NOMO-1 treated with DMSO at 0.1 percent for 48 hours (cell line): ENCODE data around the gene C17orf78.
"Not testable (repeated sequence)": the region's sequence is repeated elsewhere in the genome, so short reads cannot be mapped to it uniquely, and the experiment has no call there.

Experiments
- DNase-seq: peaks from one replicate; lab custom pipeline; 2025; ENCODE audit not compliant: unreplicated experiment; lab: John Stamatoyannopoulos, UW

Gene C17orf78

DNA sequence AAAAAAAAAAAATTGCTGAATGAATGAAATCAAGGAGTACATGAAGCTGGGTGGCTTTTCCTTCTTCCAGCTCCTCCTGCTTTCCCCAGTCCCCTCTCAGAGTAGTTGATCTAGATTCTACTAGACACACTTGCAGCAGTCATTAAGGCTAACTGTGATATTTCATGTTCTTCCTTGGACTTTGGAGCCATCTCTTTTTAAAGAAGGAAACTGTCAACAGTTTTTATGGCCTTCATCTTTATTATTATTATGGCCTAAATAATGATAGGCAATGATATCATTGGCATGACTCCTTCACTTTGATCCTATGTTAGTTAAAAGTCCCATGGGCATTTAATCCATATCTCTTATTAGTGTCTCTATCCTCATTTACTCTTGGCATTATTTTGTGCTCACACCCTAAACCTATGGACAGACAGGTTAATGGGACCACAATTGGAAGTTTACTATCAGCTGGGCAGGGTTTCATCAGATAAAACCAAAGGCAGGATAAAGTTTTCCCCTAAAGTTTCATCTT lies 9.7 kb downstream of the C17orf78 start:
- no peak for DNase-seq

DNA sequence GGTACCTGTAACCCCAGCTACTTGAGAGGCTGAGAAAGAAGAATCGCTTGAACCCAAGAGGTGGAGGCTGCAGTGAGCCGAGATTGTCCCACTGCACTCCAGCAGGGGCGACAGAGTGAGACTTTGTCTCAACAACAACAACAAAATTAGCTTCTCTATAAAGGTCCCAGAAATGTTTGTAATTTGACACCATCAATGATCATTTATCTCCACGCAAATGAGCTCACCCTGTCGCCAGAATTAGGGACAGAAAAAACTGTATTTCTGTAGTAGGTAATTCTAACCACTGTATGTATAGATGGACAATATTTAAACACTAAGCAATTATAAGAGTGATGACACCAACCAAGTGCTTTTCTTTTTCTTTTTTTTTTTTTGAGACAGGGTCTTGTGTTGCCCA lies 10.7 kb downstream of the C17orf78 start:
- no peak for DNase-seq

DNA sequence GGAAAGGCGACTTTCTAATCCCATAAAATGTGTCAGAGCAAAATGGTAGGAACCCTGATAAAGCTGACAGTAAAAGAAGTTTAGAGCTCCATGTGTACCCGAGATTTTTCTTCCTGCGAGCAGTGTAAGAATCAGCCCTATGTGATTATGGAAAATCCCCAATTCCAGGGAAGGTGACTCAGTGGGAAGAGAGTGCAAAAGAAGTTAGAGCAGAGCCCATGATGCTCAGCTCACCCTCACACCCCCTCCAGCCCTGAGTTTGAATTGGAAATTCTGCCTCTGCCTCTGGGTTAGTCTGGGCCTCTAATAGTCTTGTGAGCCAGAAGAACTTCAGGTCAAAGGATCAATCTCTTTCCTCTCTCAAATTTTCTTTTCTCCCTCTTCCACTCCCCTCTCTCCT lies 12.5 kb downstream of the C17orf78 start:
- DNase-seq = no peak

DNA sequence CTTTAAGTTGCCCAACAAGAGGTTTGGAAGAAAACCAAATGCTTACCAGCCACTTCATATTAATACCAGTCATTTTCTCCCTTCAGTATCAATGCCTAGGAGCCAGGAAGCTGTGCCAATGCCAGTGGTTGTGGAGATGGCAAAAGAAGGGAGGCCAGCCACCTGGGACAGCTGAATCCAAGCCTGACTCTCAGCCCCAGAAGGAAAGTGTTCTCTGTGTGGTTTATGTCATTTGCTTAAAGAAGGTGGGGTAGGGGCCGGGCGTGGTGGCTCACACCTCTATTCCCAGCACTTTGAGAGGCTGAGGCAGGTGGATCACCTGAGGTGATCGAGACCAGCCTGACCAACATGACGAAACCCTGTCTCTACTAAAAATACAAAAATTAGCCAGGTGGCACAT lies 13.4 kb downstream of the C17orf78 start:
- no peak for DNase-seq

DNA sequence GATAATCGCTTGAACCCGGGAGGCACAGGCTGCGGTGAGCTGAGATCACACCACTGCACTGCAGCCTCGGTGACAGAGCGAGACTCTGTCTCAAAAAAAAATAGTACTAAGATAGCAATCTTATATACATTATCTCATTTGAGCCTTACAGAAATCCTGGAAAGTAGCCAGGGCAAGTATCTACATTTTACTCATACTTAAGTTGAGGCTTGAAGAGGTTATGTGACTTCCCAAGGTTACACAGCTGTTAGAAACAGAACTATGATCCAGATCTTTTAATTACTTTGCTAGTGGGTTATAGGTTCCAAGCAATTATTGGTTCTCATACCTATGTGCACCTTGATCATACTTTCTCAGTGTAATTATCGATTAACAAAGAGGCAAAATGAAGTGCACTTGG lies 15.4 kb downstream of the C17orf78 start:
- DNase-seq = no peak

DNA sequence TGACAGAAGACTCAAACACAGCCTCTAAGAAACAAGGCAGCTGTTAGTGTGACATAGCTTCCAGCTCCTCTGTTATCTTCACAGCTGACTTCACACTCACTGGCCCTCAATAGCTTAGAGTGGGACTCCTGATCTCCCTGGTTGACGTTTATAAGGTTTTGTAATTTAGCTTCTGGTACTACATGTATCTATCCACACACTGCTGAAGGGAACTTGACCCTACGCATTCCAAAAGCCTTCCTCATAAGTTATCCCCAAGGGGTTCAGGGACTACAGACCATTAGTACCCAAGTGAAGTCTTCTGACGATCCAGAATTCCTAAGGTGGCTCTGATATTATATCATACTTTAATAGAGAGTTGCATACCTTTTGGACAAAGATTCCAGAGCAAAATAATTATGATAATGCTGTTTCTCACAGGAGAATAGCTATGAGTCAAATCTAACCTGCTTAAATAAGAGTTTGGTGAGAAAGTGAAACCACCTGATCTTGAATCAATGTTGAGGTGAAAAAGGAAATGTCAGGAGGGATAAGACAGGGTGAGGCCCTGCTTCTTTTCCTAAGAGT lies 16.3 kb downstream of the C17orf78 start:
- DNase-seq = no peak

DNA sequence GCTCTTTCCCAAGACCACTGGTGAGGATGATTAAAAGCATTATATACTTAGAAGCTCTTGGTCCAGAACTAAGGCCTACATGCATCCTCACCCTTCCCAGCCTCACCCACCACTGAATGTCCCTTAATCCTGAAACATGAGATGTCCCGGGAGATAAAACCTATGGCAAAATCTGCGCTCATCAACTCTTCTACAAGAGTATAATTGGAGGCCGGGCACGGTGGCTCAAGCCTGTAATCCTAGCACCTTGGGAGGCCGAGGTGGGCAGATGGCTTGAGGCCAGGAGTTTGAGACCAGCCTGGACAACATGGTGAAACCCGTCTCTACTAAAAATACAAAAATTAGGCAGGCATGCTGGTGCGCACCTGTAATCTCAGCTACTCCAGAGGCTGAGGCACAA lies 17.6 kb downstream of the C17orf78 start:
- DNase-seq = no peak

DNA sequence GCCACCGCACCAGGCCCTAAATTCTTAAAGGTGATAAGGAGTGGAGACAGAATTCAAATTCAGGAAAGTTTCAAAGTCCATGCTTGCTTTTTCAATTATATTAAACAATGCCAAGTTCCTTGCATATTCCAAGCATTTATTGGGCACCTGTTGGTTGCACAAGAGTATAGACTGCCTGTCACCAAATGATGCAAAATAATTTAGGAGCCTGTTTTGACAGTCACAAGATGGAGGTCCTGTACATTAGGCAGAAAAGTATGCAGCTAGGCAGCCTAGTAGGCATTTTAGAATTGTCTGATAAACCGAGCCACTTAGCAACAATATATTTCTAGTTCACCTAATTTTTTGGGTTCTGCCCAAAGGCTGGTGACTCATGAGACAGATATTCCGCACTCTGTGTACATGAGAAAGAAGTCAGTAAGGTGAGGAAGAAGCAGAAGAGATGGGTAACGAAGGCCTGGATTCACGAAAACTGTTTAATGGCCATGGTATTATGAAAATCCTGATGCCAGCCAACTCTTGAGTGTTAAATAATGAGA lies 23.5 kb downstream of the C17orf78 start:
- no peak for DNase-seq

DNA sequence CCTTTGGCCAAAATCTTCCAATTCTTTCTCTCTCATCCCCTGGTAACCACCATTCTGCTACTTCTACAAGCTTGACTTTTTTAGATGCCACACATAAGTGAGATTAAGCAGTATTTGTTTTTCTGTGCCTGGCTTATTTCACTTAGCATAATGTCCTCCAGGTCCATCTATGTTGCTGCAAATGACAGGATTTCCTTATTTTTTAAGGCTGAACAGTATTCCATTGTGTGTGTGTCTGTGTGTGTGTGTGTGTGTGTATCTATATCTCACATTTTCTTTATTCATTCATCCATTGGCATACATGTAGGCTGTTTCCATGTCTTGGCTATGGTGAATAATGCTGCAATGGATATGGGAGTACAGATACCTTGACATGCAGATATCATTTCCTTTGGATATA lies 24.7 kb downstream of the C17orf78 start:
- no peak for DNase-seq

DNA sequence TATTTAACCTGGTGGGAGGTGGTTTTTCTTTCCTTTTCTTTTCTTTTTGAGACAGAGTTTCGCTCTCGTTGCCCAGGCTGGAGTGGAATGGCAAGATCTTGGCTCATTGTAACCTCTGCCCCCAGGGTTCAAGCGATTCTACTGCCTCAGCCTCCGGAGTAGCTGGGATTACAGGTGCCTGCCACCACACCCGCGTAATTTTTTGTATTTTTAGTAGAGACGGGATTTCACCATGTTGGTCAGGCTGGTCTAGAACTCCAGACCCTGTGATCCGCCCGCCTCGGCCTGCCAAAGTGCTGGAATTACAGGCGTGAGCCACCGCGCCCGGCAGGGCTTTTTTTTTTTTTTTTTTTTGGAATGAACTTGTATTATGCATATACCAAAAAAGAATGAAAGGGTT lies 29.7 kb downstream of the C17orf78 start:
- not testable (repeated sequence) for DNase-seq

DNA sequence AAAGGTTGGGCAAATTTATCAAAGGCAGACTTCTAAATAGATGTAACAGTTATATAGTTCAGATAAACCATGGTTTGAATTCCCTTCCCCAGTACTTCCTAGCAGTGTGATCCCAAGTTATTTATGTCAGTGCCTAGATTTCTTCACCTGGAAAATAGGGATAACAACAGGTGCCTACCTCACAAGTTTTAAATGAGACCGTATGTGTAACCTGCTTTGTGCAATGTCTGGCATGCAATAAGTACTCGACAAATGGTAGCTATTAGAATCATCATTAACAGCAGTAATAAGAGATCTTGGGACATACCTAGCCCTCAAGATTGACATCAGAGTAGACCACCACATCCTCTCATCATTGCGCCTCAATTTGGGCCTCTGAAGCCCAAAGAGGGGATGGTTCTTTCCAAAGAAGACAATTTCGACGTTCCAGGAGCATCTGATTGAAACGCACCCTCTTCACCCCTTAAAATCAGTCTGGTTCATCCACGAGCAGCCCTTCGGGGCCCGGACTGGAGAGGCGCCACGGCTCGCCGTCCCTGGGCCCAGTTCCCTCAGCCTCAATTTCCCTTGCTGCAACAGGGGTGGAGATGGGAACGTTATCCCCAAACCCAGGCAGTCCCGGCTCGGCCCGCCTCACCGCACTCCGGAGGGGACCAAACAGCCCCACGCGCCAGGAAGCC lies 30.3 kb downstream of the C17orf78 start:
- DNase-seq = peak; percentile 35

DNA sequence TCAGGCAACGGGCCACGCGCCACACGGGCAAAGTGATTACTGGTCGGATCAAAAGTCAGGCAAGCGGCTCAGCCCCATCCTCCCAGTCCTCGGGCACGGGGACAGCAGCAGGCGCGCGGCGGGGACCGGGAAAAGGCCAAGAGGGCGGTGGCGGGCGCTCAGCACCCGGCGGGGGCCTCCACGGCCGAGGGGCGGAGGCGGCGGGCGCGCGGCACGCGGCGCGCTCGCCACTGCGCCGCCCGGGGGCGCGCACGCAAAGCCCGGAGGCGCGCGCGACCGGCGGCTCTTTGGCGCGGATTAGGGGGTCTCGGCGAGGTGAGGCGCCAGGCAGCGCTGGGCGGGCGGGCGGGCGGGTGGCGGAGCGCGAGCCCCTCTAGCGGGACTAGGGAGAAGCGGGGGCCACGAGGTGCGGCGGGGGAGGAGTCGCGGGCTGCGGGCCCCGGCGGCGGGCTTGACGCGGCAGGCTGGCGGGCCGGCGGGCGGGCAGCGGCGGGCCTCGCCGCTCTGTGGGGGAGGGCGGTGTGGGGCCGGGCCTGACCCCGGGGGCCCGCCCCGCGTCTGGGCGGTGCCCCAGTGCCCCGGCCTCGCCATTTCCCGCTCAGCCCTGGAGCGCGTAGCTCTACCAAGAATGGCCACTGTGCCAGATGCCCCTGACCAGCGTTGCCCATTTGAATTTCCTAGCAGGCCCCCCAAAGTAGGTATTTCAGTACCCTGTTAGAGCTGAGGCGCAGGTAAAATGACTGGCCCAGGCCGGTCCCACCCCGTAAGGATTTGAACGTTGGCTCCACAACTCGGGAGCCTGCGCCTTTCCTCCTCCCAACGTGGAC lies 31.1 kb downstream of the C17orf78 start, which contains the start of the genes ACACA and TADA2A:
TSS of gene ACACA (minus strand) at position 202 of the 827 bp plus-strand sequence. CDS start 537 bp downstream, outside the sequence.
TSS of gene TADA2A (plus strand) at position 252 of the 827 bp plus-strand sequence. CDS start 4,480 bp downstream, outside the sequence.
- peak; percentile 72 for DNase-seq

DNA sequence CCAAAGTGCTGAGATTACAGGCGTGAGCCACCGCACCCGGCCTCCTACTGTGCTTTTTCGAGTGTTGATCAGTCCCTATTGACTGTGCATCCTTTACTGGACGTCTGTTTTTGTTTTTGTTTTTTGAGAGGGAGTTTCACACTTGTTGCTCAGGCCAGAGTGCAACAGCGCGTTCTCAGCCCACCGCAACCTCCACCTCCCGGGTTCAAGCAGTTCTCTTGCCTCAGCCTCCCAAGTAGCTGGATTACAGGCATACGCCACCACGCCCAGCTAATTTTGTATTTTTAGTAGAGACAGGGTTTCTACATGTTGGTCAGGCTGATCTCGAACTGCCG lies 32.3 kb downstream of the C17orf78 start:
- DNase-seq = not testable (repeated sequence)

DNA sequence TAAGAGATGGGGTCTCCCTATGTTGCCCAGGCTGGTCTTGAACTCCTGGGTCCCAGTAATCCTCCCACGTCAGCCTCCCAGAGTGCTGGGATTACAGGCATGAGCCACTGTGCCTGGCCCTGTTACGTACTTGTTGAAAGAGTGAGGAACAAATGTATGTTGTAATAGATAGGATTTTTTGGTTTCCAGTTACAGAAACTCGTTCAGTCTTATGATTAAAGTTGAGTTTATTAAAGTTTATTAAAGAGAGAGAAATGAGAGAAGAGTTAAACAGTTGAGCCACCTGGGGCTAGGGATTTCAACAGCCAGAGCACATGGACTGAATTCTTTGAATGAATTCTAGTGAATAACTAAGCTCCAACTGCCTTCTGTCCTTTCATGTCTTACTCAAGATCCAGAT lies 34.6 kb downstream of the C17orf78 start:
- no peak for DNase-seq

DNA sequence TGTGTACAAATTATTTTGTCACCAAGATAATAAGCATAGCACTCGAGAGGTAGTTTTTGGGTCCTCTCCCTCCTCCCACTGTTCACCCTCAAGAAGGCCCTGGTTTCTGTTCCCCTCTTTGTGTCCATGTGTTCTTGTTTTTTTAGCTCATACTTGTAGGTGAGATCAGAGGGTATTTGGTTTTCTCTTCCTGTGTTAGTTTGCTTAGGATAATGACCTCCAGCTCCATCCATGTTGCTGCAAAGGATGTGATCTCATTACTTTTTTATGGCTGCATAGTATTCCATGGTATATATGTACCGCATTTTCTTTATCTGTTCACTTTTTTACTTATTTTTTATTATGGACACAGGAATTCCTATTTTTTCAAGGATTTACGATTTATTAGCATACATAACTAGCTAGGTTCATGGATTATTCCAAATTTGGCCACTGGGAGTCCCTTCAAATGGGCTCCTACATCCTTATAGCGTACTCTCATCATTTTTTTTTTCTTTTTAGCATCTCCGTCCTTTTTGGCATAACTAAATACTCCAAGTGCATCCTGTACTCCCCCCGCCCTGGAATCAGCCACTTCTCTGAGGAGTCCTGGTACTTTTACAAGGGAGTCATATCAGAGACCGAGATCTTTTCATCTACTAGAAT lies 38.2 kb downstream of the C17orf78 start:
- no peak for DNase-seq

DNA sequence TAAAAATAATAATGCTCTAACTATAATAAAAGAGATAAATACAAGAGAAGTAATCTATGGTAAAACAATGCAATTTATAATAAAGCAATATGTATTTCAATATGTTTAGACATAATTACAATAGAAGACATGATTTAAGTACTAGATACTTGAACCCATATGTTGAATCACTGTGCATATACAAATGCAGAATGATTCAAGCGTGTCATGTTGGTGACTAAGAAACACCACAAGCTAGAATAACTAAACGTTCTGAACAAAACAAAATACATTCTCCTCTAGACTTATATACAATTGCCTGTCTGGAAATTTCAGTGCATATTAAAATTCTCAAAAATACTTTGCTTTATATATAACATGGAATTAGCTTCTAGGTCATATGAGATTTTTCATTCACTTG lies 42.1 kb downstream of the C17orf78 start:
- DNase-seq = no peak

DNA sequence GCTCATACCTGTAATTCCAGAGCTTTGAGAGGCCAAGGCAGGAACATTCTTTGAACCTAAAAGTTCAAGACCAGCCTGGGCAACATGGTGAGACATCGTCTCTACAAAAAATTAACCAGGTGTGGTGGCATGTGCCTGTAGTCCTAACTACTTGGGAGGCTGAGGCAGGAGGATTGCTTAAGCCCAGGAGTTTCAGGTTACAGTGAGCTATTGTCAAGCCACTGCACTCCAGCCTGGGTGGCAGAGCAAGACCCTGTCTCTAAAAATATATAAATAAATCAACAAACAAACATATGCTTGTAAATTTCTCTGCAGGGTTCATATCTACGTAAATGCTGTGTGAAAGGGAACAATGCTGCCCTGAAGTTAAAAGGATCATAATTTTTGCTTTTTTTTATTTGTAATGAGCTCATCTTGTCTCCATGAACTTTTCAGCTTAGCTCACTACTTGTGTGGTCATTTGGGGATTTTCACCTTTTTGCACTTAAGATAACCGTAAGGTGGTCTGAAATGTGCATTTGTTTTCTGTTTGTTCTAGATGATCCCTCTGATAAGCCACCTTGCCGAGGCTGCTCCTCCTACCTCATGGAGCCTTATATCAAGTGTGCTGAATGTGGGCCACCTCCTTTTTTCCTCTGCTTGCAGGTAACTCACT lies 47.3 kb downstream of the C17orf78 start:
- no peak for DNase-seq

DNA sequence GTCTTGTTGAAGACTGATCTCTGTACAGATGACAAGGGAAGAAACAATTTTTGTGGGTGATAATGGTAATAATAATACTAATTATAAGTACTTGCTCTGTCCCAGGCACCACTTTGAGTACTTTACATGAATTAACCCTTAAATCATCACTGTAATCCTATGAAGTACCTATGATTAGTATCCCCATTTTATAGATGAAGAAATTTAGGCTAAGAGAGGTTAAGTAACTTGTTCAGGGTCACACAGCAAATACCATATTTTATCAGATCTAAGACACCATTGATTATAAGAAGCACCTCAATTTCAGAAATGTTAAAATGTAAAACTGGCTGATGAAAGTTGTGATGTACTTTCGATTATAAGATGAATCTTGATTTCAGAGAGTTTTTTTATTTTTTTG lies 49.5 kb downstream of the C17orf78 start:
- DNase-seq = no peak

DNA sequence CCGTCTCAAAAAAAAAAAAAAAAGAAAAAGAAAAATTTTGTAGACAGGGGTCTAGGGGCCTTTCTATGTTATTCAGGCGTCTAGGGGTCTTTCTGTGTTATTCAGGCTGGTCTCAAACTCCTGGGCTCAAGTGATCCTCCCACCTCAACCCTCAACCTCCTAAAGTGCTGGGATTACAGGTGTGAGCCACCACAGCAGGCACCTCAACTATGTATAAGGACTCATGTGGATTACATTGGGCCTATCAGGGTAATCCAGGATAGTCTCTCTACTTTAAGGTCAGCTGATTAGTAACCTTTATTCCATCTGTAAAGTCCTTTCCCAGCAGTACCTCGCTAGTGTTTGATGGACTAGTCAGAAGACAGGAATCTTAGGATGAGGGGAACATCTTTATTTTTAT lies 53.3 kb downstream of the C17orf78 start:
- DNase-seq = no peak

DNA sequence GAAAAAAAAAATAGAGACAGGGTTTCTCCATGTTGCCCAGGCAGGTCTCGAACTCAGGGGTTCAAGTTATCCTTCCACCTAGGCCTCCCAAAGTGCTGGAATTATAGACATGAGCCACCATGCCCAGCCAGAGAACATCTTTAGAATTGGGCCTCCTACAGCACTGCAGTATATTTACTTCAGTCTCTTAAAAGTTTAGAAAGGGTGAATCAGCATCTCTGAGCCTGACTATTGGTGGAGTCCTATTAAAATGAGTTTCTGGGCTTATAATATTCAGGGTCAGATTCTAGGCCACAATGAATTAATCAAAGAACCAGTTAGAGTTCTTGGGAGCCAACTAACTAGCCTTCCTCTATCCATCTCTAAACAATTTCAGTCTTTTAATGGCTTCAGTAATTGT lies 53.7 kb downstream of the C17orf78 start:
- DNase-seq = no peak
